Right kidney (tissue), 9 donors: ENCODE measurements around the gene MED12L.
"Not testable (repeated sequence)": the region's sequence is repeated elsewhere in the genome, so short reads cannot be mapped to it uniquely, and the experiment has no call there.

Experiments used
- DNase-seq: peaks from one replicate; pipeline ENCODE4 v3.0.0-alpha.2; 2016
- long read RNA-seq, 8 donors: transcript quantifications; one replicate each; lab custom pipeline, GENCODE V29; 2026

Gene MED12L, protein sequence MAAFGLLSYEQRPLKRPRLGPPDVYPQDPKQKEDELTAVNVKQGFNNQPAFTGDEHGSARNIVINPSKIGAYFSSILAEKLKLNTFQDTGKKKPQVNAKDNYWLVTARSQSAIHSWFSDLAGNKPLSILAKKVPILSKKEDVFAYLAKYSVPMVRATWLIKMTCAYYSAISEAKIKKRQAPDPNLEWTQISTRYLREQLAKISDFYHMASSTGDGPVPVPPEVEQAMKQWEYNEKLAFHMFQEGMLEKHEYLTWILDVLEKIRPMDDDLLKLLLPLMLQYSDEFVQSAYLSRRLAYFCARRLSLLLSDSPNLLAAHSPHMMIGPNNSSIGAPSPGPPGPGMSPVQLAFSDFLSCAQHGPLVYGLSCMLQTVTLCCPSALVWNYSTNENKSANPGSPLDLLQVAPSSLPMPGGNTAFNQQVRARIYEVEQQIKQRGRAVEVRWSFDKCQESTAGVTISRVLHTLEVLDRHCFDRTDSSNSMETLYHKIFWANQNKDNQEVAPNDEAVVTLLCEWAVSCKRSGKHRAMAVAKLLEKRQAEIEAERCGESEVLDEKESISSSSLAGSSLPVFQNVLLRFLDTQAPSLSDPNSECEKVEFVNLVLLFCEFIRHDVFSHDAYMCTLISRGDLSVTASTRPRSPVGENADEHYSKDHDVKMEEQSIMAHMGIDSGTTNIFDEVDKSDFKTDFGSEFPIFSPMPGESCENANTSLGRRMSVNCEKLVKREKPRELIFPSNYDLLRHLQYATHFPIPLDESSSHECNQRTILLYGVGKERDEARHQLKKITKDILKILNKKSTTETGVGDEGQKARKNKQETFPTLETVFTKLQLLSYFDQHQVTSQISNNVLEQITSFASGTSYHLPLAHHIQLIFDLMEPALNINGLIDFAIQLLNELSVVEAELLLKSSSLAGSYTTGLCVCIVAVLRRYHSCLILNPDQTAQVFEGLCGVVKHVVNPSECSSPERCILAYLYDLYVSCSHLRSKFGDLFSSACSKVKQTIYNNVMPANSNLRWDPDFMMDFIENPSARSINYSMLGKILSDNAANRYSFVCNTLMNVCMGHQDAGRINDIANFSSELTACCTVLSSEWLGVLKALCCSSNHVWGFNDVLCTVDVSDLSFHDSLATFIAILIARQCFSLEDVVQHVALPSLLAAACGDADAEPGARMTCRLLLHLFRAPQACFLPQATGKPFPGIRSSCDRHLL (N-terminal part only)
- long read RNA-seq, donor 1, result 0 reads
- long read RNA-seq, donor 2, result 0 reads
- long read RNA-seq, donor 3, result 0 reads
- long read RNA-seq, donor 4, result 0 reads
- long read RNA-seq, donor 5, result 0 reads
- long read RNA-seq, donor 6, result 0 reads
- long read RNA-seq, donor 7, result 0 reads
- long read RNA-seq, donor 8, result 0 reads

DNA sequence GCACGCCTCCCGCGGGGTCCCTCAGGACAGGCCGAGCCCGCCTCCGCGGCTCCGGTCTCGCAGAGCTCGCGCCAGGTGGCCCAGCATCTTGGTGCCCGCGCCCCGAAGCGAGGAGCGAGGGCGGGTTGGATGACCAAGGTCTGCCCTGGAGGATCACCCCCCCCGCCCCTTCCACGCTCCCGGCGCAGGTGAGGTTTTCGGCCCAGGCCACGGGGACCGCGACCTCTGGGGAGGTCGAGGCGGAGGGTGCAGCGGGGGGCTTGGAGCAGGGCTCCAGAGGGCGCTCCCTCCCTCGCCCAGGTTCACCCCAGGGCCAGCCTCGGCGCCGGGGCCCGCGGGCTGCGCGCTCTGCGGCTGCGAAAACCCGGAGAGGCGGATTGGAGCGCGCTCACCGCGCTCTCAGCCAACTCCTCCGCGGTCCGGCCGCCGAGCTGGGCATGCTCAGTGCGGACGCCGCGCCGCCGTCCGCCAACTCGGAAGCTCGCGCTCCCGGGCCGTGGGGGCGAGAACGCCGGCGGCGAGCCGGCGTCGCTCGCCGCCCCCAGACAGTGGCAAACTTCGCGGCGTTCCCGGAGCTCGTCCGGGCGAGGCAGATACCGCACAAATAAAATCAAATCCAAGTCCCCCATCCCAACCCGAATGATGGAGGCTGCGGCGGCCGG lies at the start of gene MED12L:
Gene MED12L (plus strand): TSS at position 438 of the 662 bp plus-strand sequence. CDS start 1,263 bp downstream, outside the sequence.
- DNase-seq, result peak; percentile 88

GRCh38 chr3:151037746-151038477 lies 47.6 kb upstream of the MED12L start:
- peak; percentile 5 for DNase-seq

- no peak for DNase-seq
Measured at GRCh38 chr3:151044706-151045105, 40.8 kb upstream of the MED12L start.

GRCh38 chr3:151047636-151048035 lies 37.8 kb upstream of the MED12L start:
- no peak for DNase-seq

- no peak for DNase-seq
Measured at GRCh38 chr3:151051533-151051932, 33.9 kb upstream of the MED12L start.

DNA sequence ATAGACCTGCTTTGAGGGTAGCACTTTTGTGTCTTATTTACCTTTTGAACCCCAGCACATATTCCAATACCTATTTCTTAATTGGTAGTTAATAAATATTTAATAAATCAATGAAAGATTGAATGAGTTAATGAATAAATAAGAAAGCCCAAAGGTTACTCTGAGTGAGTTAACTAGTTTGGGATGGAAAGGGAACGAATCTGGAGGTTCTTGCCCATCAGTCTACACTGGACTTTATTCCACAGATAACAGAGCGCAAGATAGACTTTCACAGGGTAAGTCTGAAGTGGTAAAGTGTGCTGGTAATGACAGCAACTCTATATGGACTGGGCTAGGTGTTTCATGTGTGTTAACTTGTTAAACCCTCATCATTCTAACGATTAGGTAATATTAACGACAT lies 33.1 kb upstream of the MED12L start:
- DNase-seq, result no peak

GRCh38 chr3:151052756-151053155 lies 32.7 kb upstream of the MED12L start:
- no peak for DNase-seq

DNA sequence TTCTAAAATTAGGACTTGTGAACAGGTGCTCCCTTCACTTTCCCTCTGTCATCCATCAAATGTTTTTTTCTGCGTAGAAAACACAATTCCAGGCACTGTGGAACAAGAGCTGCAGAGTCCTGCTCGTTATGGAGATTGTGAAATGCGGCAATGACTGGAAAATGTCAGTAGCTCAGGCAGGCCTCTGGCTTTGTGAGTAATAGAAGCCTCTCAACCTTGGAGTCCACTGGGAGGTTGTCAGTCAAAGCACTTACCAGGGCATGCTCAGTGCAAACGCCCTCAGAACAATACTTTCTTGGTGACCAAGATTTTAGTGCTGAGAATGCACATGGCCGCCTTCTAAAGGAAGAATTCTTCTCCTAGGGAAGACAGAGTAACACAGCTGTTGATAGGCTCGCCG lies 26.7 kb upstream of the MED12L start:
- DNase-seq, result no peak

DNA sequence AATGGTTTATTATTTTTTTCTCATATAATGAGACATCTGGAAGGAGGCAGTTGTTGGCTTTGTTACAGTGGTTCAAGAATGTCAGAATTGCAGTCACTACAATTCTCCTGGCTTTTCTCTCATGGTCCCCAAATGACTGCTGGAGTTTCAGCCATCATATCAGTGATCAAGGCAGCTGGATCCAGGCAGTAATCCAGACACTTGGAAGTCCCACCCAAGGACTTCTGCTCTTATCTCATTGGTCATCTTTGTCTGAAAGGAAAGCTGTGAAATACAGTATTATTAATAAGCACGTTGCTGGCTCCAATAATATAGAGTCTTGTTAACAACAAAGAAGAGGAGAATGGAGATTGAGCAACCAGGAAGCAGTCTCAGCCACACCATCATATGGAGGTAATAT lies 22.9 kb upstream of the MED12L start:
- DNase-seq, result no peak

- DNase-seq, result no peak
Measured at GRCh38 chr3:151067158-151067557, 18.3 kb upstream of the MED12L start.

DNA sequence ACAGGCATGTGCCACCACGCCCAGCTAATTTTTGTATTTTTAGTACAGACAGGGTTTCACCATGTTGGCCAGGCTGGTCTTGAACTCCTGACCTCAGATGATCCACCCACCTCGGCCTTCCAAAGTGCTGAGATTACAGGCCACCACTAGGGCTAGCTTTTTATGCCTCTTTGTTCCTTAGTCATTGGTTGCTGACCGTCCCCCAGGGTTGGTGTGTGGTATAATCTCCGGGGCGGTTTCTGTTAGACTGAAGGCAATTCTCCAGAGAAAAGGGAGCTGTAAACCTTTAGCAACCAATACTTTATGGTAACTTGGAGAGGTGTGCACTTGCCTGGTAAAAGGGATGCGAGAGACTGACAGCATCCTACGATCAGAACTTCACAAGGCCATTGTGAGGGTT lies 12.6 kb upstream of the MED12L start:
- not testable (repeated sequence) for DNase-seq

- no peak for DNase-seq
Measured at GRCh38 chr3:151074256-151074655, 11.2 kb upstream of the MED12L start.

GRCh38 chr3:151075869-151076562 lies 9.4 kb upstream of the MED12L start:
- DNase-seq, result no peak

DNA sequence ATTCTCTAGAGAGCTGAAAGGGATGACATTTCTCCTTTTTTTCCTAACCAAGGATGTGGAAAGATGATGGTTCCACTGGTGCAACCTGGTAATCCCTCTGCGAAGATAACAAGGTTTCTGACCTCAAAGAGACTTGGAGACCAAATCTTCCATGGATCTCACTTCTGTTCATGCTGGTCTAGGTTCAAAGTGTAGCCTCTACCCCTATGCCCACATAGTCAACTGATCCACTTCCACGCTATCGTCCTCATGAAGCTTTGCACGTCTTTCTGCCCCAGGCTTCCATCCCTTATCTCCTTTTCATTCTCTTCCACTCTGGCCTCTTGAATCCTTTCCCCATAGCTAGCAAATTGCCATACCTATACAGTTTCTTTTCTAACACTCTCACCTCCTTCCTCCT lies 8.8 kb upstream of the MED12L start:
- DNase-seq, result no peak

- DNase-seq, result not testable (repeated sequence)
Measured at GRCh38 chr3:151081082-151081481, 4.4 kb upstream of the MED12L start.

- no peak for DNase-seq
Measured at GRCh38 chr3:151082880-151083838, 2.3 kb upstream of the MED12L start.

DNA sequence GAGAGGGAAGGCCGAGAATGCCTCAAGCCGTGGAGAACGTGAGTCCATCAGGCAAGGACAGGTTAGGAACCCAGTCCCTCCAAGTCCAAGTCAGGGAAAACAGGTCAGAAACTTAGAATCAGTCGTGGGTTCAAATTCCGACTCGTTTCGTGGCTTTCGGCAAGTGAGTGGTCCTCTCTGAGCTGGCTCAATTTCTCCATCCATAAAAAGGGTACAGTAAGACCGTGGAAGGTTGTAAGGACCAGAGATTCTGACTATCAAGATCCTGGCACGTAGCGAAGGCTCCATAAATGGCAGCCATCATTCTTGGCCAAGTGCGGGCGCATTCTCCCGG lies 604 bp upstream of the MED12L start:
- no peak for DNase-seq

GRCh38 chr3:151085889-151086483 lies 522 bp downstream of the MED12L start:
- DNase-seq, result peak; percentile 73
